ENCODE data around the gene NDUFC1. TPM values are rescaled to one million over a fixed set of nuclear protein-coding genes. Genes with fewer than 3 reads are reported as not detected.
A peak's percentile ranks its signal among the peaks of the same experiment; 100 is the strongest.

NDUFC1 gene
- total and polyA plus RNA-seq, 8 donors: 47.9 to 62.8 (median 58.3) TPM

- DNase-seq: no peak
- ATAC-seq: peak; percentile 43
- H3K27ac ChIP-seq: peak overlapping the region in 1 of 2 donors; percentile 6
- no peaks in the 10 kb centered on the region for H3K36me3 ChIP-seq
- no peaks in the 10 kb centered on the region for H3K9me3 ChIP-seq
- intact Hi-C loops (cut with DNase I): no loop called here
- peaks cover 0 to 37% of the 10 kb centered on the region in 2 donors for H3K4me1 ChIP-seq
- TF ChIP-seq, protein P1, sequence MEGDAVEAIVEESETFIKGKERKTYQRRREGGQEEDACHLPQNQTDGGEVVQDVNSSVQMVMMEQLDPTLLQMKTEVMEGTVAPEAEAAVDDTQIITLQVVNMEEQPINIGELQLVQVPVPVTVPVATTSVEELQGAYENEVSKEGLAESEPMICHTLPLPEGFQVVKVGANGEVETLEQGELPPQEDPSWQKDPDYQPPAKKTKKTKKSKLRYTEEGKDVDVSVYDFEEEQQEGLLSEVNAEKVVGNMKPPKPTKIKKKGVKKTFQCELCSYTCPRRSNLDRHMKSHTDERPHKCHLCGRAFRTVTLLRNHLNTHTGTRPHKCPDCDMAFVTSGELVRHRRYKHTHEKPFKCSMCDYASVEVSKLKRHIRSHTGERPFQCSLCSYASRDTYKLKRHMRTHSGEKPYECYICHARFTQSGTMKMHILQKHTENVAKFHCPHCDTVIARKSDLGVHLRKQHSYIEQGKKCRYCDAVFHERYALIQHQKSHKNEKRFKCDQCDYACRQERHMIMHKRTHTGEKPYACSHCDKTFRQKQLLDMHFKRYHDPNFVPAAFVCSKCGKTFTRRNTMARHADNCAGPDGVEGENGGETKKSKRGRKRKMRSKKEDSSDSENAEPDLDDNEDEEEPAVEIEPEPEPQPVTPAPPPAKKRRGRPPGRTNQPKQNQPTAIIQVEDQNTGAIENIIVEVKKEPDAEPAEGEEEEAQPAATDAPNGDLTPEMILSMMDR (IDR thresholded peaks at IDR 0.05): no peak
- H3K27me3 ChIP-seq: no peaks in the 10 kb centered on the region
- H3K4me3 ChIP-seq: no peak overlapping the region
Measured at GRCh38 chr4:139312552-139313332, 10.5 kb upstream of the NDUFC1 start.

DNA sequence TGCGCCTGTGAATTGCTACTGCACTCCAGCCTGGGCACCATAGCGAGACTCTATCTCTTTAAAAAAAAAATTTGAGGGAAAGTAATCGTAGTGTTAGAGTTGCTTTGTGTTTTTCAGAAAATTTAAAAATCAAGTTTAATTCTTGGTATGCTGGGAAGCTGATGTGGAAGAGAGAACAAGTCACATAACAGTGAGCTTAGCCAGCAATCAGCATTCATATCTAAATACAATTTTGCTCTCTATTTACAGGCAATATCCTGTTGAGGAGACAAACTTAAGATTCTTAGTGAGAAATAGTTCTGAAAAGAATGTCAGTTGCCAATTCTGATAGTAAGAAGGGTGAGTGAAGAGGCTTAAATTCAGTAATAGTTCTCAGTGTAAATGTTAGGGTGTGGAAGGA lies 9.6 kb upstream of the NDUFC1 start:
- Histone ChIP-seq H3K4me3 (no peak overlapping the region), H3K36me3 (no peaks in the 10 kb centered on the region), H3K27me3 (no peaks in the 10 kb centered on the region), H3K9me3 (no peaks in the 10 kb centered on the region), H3K4me1 (peaks cover 0 to 42% of the 10 kb centered on the region in 2 donors), H3K27ac (no peak overlapping the region)
- ATAC-seq: peak; percentile 34
- TF ChIP-seq, protein P1 (IDR thresholded peaks at IDR 0.05): no peak
- no peak for DNase-seq
- intact Hi-C loops (cut with DNase I): no loop called here

DNA sequence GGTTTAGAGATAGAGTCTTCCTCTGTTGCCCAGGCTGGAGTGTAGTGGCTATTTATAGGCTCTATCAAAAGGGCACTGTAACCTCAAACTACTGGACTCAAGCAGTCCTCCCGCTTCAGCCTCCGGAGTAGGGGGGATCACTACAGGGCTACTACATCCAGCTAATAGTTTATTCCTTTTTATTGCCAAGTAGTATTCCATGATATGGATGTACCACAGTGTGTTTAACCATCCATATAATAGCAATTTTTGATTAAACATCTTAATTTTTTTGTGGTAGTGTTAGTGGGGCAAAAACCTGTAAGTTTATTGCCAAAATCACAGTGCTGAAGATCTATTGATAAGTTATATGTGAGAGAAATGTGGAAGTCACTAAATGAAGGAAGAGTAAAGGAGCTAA lies 2.6 kb upstream of the NDUFC1 start:
- Histone ChIP-seq H3K4me3 (no peak overlapping the region), H3K27me3 (no peaks in the 10 kb centered on the region), H3K36me3 (peaks cover 0 to 4% of the 10 kb centered on the region in 2 donors), H3K9me3 (no peaks in the 10 kb centered on the region), H3K27ac (no peak overlapping the region), H3K4me1 (peaks cover 15 to 33% of the 10 kb centered on the region in 2 donors)
- intact Hi-C loops (cut with DNase I): no loop called here
- TF ChIP-seq, protein P1 (IDR thresholded peaks at IDR 0.05): no peak
- no peak for DNase-seq
- no peak for ATAC-seq

DNA sequence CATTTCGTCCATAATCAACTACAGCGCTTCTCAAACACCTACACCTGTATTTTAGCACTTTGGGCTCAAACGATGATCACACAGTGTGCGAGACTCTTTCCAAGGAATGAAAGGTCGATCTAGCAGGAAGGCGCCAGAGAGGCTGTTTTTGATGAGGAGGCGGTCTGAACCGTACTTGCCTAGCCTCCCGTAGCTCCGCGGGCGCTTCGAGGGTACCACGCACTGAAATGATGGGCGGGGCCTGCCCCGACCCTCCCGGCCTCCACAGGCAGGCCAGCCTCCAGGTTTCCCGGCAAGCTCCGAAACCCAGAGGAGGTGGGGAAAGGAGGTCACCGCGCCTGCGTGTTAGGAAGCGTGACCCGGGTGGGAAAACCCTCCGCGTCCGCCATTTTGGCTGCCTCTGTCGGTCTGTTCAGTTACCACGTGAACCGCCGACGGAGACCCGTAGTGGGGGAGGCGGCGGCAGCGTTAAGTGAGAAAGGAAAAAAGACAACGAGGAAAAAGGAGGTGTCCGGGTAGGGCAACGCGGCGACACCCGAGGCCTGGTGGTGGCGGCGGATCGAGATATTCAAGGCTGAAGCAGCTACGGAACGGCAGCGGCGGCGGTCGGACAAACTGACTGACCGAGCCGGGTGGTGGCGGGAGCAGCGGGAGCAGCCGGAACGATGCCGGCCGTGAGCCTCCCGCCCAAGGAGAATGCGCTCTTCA lies 1.0 kb downstream of the NDUFC1 start, which contains the start of gene NAA15:
TSS of gene NAA15 (plus strand) at position 393 of the 708 bp plus-strand sequence. CDS start at position 666, 273 bp downstream.
- Histone ChIP-seq H3K36me3 (peaks cover 0 to 4% of the 10 kb centered on the region in 2 donors), H3K9me3 (no peaks in the 10 kb centered on the region), H3K27ac (peak within 1 kb of the TSS; percentile 89 to 93), H3K4me1 (peaks cover 21 to 42% of the 10 kb centered on the region in 2 donors), H3K27me3 (no peaks in the 10 kb centered on the region), H3K4me3 (peak within 1 kb of the TSS; percentile 91 to 99)
- TF ChIP-seq, protein P1 (IDR thresholded peaks at IDR 0.05): peak in 1 of 2 donors; percentile 16
- DNase-seq (peak; percentile 97 to 99 (median 99)), ATAC-seq (peak; percentile 96)
- intact Hi-C loops (cut with DNase I): no loop called here

Data from left lung (tissue), 10 donors.